Heart right ventricle (tissue), 16 donors: ENCODE measurements around the gene KRTAP5-4. TPM values are rescaled to one million over a fixed set of nuclear protein-coding genes. Genes with fewer than 3 reads are reported as not detected.

ENCODE experiments used
- ATAC-seq, 8 donors: fragments of 200-7000 bp; cut with Tn5 transposase; one replicate each; pipeline ENCODE4 v1.9.1; 2020; ENCODE audit warnings: mild to moderate bottlenecking in 8 of 8, moderate library complexity in 8 of 8, moderate number of reproducible peaks in 1 of 8
- DNase-seq, 2 donors: peaks; one replicate each; pipeline ENCODE4 v3.0.0-alpha.2; 2020
- H3K27ac ChIP-seq, 10 donors: fragments of 200-600 bp; sonication (generic) in 2 of 10; one replicate each; pipeline versions ENCODE4 v1.5.0 to v1.8.0; 2020 to 2022; ENCODE audit warnings: mild to moderate bottlenecking in 3 of 10
- H3K27me3 ChIP-seq, 7 donors: fragments of 200-600 bp; one replicate each; pipeline ENCODE4 v1.8.0; 2021 to 2022; ENCODE audit warnings: mild to moderate bottlenecking in 2 of 7
- H3K36me3 ChIP-seq, 9 donors: fragments of 200-600 bp; sonication (generic) in 1 of 9; one replicate each; pipeline versions ENCODE4 v1.5.0 to v1.8.0; 2020 to 2022; ENCODE audit warnings: mild to moderate bottlenecking in 2 of 9
- H3K4me1 ChIP-seq, 9 donors: fragments of 200-600 bp; sonication (generic) in 1 of 9; one replicate each; pipeline versions ENCODE4 v1.5.0 to v1.8.0; 2020 to 2022; ENCODE audit warnings: mild to moderate bottlenecking in 4 of 9
- H3K4me3 ChIP-seq, 10 donors: fragments of 200-600 bp; sonication (generic) in 2 of 10; one replicate each; pipeline versions ENCODE4 v1.5.0 to v1.8.0; 2020 to 2022; ENCODE audit warnings: mild to moderate bottlenecking in 7 of 10, moderate library complexity in 2 of 10
- H3K9me3 ChIP-seq, 11 donors: fragments of 200-600 bp in 10 of 11; sonication (generic) in 2 of 11; one replicate each; pipeline versions ENCODE4 v1.5.0 to v1.8.0; 2013 to 2022; ENCODE audit warnings: mild to moderate bottlenecking in 2 of 11, control low read depth in 1 of 11, moderate library complexity in 1 of 11
- WGBS, 2 donors: extraction: QIAGEN DNeasy Blood & Tissue Kit; methylation state at CpG; one replicate each; pipeline ENCODE4 v1.1.7; 2013; ENCODE audit warnings: inconsistent platforms in 1 of 2; 5-methylcytosine and 5-hydroxymethylcytosine counted together
- intact Hi-C, 10 donors: fragments of 100-400 bp; cut with DNase I; formaldehyde crosslinking; loops; one replicate each; pipeline versions ENCODE4 v1.11.1 to v1.14.2; 2022
- polyA plus RNA-seq, 2 donors: library from polyadenylated mRNA; stranded (reverse); fragments of 200-250 nt; gene quantifications; one replicate each; pipeline ENCODE4 v1.2.3, GENCODE V29; 2013
- total RNA-seq, 10 donors: library from RNA; stranded (reverse); fragmentation: NEBNext Ultra II Directional in 3 of 10; extraction: Animal tissue kit (Norgen Biotek cat#: 25700) in 3 of 10; gene quantifications; one replicate each; pipeline versions ENCODE4 v1.2.1 to v1.2.4, GENCODE V29; 2021 to 2023
- TF ChIP-seq, protein P1 (sequence below), 9 donors: fragments of 200-600 bp; sonication (generic) in 2 of 9; IDR thresholded peaks; one replicate each; pipeline versions ENCODE4 v1.5.0 to v1.8.0; 2021 to 2022; ENCODE audit warnings: antibody characterized with exemption in 9 of 9, mild to moderate bottlenecking in 5 of 9, moderate library complexity in 1 of 9
- donor health status: Arrhythmogenic right ventricular cardiomyopathy.
- donor health status: ischemic (EF 13 %, LVEDD 7.1; RV severe dilation, severe dysfunction).
- donor health status: healthy with polysubstance abuse.
- donor health status: DM: no; HTN: yes; CAD: no.
- donor health status: DM: no; HTN: no; CAD: no.
- donor health status: ischemic (EF 25% LVEDD 6.9; RV normal size, moderate dysfunction).
- donor health status: ischemic (EF 25% LVEDD 5.7; RV mildly dilated, moderate dysfunction).
- donor health status: healthy.
- donor health status: DM: yes; HTN: yes; CAD: no.
- donor health status: Ischemic cardiomyopathy.
- donor health status: ischemic (EF 35%, LVEDD 5.7; RV mildly dilated, moderate dysfunction).
- donor health status: nonischemic (EF 11% LVEDD 7.7; RV severe dilation, severe dysfunction).
- donor health status: DM: yes; HTN: yes; CAD: no.
- donor health status: PGD.
- donor health status: ischemic (EF 29% LVEDD 5.4; RV normal size, mild dysfunction).
- donor health status: nonischemic (EF 23%, LVEDD 6.1; RV moderate dilation, normal function).

The KRTAP5-4 gene
- total and polyA plus RNA-seq, 12 donors = not detected

DNA sequence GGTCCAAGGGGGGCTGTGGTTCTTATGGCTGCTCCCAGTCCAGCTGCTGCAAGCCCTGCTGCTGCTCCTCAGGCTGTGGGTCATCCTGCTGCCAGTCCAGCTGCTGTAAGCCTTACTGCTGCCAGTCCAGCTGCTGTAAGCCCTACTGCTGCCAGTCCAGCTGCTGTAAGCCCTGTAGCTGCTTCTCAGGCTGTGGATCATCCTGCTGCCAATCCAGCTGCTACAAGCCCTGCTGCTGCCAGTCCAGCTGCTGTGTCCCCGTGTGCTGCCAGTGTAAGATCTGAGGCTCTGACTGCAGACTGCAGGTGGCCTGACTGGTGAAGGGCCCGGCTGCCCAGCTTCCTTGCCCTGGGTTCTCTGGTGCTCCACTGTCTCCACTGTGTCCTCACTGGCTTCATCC is 8.3 kb upstream of the KRTAP5-4 start:
- ATAC-seq (no peak), DNase-seq (no peak)
- intact Hi-C loops = no loop called here
- TF ChIP-seq, protein P1, sequence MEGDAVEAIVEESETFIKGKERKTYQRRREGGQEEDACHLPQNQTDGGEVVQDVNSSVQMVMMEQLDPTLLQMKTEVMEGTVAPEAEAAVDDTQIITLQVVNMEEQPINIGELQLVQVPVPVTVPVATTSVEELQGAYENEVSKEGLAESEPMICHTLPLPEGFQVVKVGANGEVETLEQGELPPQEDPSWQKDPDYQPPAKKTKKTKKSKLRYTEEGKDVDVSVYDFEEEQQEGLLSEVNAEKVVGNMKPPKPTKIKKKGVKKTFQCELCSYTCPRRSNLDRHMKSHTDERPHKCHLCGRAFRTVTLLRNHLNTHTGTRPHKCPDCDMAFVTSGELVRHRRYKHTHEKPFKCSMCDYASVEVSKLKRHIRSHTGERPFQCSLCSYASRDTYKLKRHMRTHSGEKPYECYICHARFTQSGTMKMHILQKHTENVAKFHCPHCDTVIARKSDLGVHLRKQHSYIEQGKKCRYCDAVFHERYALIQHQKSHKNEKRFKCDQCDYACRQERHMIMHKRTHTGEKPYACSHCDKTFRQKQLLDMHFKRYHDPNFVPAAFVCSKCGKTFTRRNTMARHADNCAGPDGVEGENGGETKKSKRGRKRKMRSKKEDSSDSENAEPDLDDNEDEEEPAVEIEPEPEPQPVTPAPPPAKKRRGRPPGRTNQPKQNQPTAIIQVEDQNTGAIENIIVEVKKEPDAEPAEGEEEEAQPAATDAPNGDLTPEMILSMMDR (IDR thresholded peaks at IDR 0.05) = no peak
- H3K36me3 ChIP-seq = no peaks in the 10 kb centered on the region
- 65 to 81% methylated on average over 2 of the region's 2 CpGs for WGBS, 2 donors
- no peaks in the 10 kb centered on the region for H3K9me3 ChIP-seq
- H3K27me3 ChIP-seq = peaks cover 0 to 71% (median 31%) of the 10 kb centered on the region in 7 donors
- H3K4me3 ChIP-seq = no peak overlapping the region
- peaks cover 0 to 21% (median 4%) of the 10 kb centered on the region in 9 donors for H3K4me1 ChIP-seq
- H3K27ac ChIP-seq = no peak overlapping the region

DNA sequence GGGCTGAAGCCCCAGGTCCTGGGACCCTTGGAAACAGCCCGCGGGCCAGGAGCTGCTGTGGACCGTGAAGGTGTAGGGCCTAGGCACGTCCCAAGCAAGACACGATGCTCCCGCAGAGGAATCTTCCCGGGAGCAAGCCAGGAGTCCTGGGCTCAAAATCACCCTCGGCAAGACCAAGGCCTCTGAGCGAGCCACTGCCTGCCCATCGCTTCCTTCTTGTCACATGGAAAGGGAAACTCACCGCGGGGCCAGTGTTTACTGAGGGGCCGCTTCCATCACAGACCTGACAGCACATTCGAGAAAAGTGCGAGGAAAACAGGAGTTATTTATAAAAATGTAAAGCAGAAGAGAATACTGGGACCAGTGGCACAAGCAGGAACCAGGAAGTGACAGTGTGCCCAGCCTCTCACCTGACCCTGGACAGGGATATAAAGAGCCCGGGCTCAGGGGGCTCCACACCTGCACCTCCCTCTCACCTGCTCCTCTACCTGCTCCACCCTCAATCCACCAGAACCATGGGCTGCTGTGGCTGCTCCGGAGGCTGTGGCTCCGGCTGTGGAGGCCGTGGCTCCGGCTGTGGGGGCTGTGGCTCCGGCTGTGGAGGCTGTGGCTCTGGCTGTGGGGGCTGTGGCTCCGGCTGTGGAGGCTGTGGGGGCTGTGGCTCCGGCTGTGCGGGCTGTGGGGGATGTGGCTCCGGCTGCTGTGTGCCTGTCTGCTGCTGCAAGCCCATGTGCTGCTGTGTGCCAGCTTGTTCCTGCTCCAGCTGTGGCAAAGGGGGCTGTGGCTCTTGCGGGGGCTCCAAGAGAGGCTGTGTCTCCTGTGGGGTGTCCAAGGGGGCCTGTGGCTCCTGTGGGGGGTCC is 7.6 kb upstream of the KRTAP5-4 start, which contains the start of gene KRTAP5-5:
Gene KRTAP5-5, plus strand, starts transcription at position 450 of the 860 bp plus-strand sequence. Its CDS starts 66 bp downstream, at position 516.
- 72 to 78% methylated on average over 24 to 25 of the region's 26 CpGs for WGBS, 2 donors
- TF ChIP-seq, protein P1 (IDR thresholded peaks at IDR 0.05) = no peak
- Histone ChIP-seq H3K4me1 (peaks cover 0 to 21% (median 4%) of the 10 kb centered on the region in 9 donors), H3K4me3 (no peak within 1 kb of the TSS), H3K27ac (no peak within 1 kb of the TSS), H3K27me3 (peaks cover 0 to 70% (median 31%) of the 10 kb centered on the region in 7 donors), H3K36me3 (no peaks in the 10 kb centered on the region), H3K9me3 (no peaks in the 10 kb centered on the region)
- ATAC-seq (peak in 1 of 8 donors; percentile 40), DNase-seq (no peak)
- intact Hi-C loops = loop anchor here in 7 of 10 donors (2.0 to 10.0 kb wide), 3 partner anchors 82 to 85 kb away; no protein-coding TSS in a partner anchor

DNA sequence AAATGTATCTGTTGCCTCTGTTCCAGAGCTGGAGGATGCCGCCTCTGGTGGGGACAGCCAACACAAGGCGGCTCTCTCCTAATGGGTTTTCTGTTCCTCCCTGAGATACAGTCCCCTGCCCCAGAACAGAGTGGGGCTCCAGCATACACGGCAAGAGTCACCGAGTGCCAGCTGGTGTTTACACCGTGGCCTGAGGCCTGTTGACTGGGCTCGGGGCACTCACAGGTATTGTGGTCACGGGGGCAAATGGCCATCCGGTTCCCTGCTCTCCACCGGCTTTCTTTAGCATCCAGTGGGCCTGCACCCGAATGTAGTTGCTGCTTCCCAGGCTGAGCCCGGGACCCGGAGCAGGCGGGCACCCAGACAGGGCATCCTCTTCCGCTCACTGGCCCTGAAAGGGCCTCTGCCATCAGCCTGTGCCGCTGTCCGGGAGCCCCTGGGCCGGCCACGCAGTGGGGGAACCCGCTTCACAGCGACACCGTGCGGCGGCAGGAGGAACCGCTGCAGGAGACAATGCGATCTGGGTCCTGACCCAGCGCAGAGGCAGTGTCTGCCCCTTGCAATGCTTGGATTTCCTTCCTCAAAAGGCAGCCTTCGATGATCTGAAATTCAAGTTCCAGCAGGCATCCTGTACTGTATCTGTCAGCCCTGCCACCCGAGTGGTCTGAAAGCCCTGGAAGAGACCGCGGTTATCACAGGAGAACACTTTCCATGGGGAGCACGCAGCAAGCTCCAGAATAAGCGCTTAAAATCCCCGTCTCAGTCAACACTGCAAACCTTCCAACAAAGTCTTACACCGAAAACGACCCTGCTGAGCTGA is 6.8 kb upstream of the KRTAP5-4 start:
- intact Hi-C loops = loop anchor here in 7 of 10 donors (2.0 to 10.0 kb wide), 3 partner anchors 81 to 84 kb away; no protein-coding TSS in a partner anchor
- peaks cover 0 to 21% (median 4%) of the 10 kb centered on the region in 9 donors for H3K4me1 ChIP-seq
- ATAC-seq = peak; percentile 69 to 89 (median 87)
- H3K27ac ChIP-seq = no peak overlapping the region
- TF ChIP-seq, protein P1 (IDR thresholded peaks at IDR 0.05) = peak; percentile 81 to 98 (median 92)
- WGBS, 2 donors = 28 to 29% methylated on average over 35 of the region's 35 CpGs
- no peaks in the 10 kb centered on the region for H3K9me3 ChIP-seq
- no peak overlapping the region for H3K4me3 ChIP-seq
- H3K36me3 ChIP-seq = no peaks in the 10 kb centered on the region
- DNase-seq = peak; percentile 47 to 71
- H3K27me3 ChIP-seq = peaks cover 0 to 63% (median 31%) of the 10 kb centered on the region in 7 donors

DNA sequence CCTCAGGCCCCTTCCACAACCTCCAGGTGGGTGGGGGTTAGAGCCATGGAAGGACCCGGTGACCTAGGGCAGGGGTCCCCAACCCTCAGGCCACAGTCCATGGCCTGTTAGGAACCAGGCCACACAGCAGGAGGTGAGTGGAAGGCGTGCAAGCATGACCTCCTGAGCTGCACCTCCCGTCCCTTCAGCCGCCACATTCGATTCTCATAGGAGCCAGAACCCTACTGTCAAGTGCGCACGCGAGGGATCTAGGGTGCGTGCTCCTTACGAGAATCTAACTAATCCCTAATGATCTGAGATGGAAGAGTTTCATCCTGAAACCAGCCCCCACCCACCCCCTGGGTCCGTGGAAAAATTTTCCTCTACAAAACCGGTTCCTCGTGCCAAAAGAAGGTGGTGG is 3.6 kb upstream of the KRTAP5-4 start:
- H3K4me3 ChIP-seq = no peak overlapping the region
- no peak overlapping the region for H3K27ac ChIP-seq
- H3K27me3 ChIP-seq = peaks cover 0 to 42% (median 12%) of the 10 kb centered on the region in 7 donors
- DNase-seq (no peak), ATAC-seq (no peak)
- TF ChIP-seq, protein P1 (IDR thresholded peaks at IDR 0.05) = no peak
- H3K4me1 ChIP-seq = peaks cover 0 to 10% (median 2%) of the 10 kb centered on the region in 9 donors
- WGBS, 2 donors = 87 to 88% methylated on average over 13 of the region's 13 CpGs
- H3K36me3 ChIP-seq = no peaks in the 10 kb centered on the region
- H3K9me3 ChIP-seq = no peaks in the 10 kb centered on the region
- intact Hi-C loops = loop anchor here in 6 of 10 donors (5.0 to 10.0 kb wide), 2 partner anchors 78 to 81 kb away; no protein-coding TSS in a partner anchor
